Activated CD8-positive, alpha-beta memory T cell treated with anti-CD3 and anti-CD28 coated beads for 24 hours (primary cell): ENCODE results near the gene FHL3.

Experiments used
- DNase-seq: peaks from one replicate; pipeline ENCODE4 v3.0.0-alpha.2; 2020

Gene FHL3

GRCh38 chr1:38012363-38013226 lies 7.3 kb upstream of the FHL3 start, which contains the start of gene UTP11:
UTP11 (plus strand) TSS chr1:38012734; CDS start chr1:38012803, 69 bp downstream.
- peak; percentile 92 for DNase-seq

GRCh38 chr1:38009841-38010180 lies 4.5 kb upstream of the FHL3 start:
- DNase-seq, result peak; percentile 59

GRCh38 chr1:38009088-38009840 lies 4.0 kb upstream of the FHL3 start:
- DNase-seq, result peak; percentile 81

- peak; percentile 58 for DNase-seq
Observed at GRCh38 chr1:38006008-38006828, 904 bp upstream of the FHL3 start.

- peak; percentile 79 for DNase-seq
Observed at GRCh38 chr1:38004284-38005108, 818 bp downstream of the FHL3 start.

GRCh38 chr1:38003261-38004250 lies 1.8 kb downstream of the FHL3 start:
- no peak for DNase-seq

GRCh38 chr1:38000529-38001455 lies 4.5 kb downstream of the FHL3 start:
- no peak for DNase-seq

GRCh38 chr1:38000233-38000528 lies 5.1 kb downstream of the FHL3 start:
- DNase-seq, result no peak

GRCh38 chr1:37999430-38000232 lies 5.7 kb downstream of the FHL3 start:
- no peak for DNase-seq

GRCh38 chr1:37998913-37999429 lies 6.3 kb downstream of the FHL3 start:
- no peak for DNase-seq

GRCh38 chr1:37998089-37998808 lies 7.1 kb downstream of the FHL3 start:
- DNase-seq, result no peak

- no peak for DNase-seq
Observed at GRCh38 chr1:37997256-37998088, 7.8 kb downstream of the FHL3 start.

GRCh38 chr1:37995751-37996345 lies 9.5 kb downstream of the FHL3 start:
- peak; percentile 78 for DNase-seq

- no peak for DNase-seq
Observed at GRCh38 chr1:37994886-37995566, 10.3 kb downstream of the FHL3 start.

- DNase-seq, result peak; percentile 76
Observed at GRCh38 chr1:37989361-37989930, 15.9 kb downstream of the FHL3 start.

GRCh38 chr1:37987679-37988078 lies 17.6 kb downstream of the FHL3 start:
- no peak for DNase-seq
